K562 (cell line): ENCODE measurements around the gene GP1BB. TPM values are rescaled to one million over a fixed set of nuclear protein-coding genes. Genes with fewer than 3 reads are reported as not detected.

ENCODE experiments used
- AFF1 ChIP-seq, 2 experiments: fragments of 450-650 bp; IDR thresholded peaks; 2 replicates each; pipeline ENCODE4 v1.6.1; 2018; ENCODE audit warnings: mild to moderate bottlenecking in 2 of 2, low read depth in 1 of 2; ENCODE audit not compliant: partially characterized antibody in 2 of 2
- BRD9 ChIP-seq: fragments of 450-650 bp; IDR thresholded peaks from 2 replicates; pipeline ENCODE4 v1.6.1; 2018; ENCODE audit warnings: low read depth; ENCODE audit not compliant: partially characterized antibody
- ELF2 ChIP-seq: fragments of 250-450 bp; sonication (Bioruptor Pico); IDR thresholded peaks from 2 replicates; pipeline ENCODE4 v1.5.0; 2021; ENCODE audit warnings: mild to moderate bottlenecking
- ERF ChIP-seq: fragments of 450-650 bp; formaldehyde crosslinking; IDR thresholded peaks from 2 replicates; pipeline ENCODE4 v1.4.0; 2020; ENCODE audit warnings: mild to moderate bottlenecking, mixed read lengths
- HDAC3 ChIP-seq: fragments of 450-650 bp; IDR thresholded peaks from 2 replicates; pipeline ENCODE4 v1.6.1; 2018; ENCODE audit warnings: borderline replicate concordance, mild to moderate bottlenecking, moderate library complexity; ENCODE audit not compliant: partially characterized antibody
- MBD1 ChIP-seq: fragments of 250-450 bp; sonication (Bioruptor Pico); IDR thresholded peaks from 2 replicates; pipeline ENCODE4 v1.8.0; 2022; ENCODE audit warnings: inconsistent platforms
- MECOM ChIP-seq: fragments of 250-450 bp; sonication (Bioruptor Pico); IDR thresholded peaks from 2 replicates; pipeline ENCODE4 v1.8.0; 2022; ENCODE audit warnings: inconsistent platforms
- NFIX ChIP-seq: fragments of 250-450 bp; sonication (Bioruptor Pico); IDR thresholded peaks from 2 replicates; pipeline ENCODE4 v1.4.0; 2020; ENCODE audit warnings: low read depth, mild to moderate bottlenecking, moderate library complexity
- RAD21 ChIP-seq, 2 experiments: fragments of 250-450 bp in 1 of 2; fragments of 450-650 bp in 1 of 2; sonication (Bioruptor Pico) in 1 of 2; formaldehyde crosslinking in 1 of 2; IDR thresholded peaks in 1 of 2; conservative IDR thresholded peaks in 1 of 2; 2 replicates each; pipeline versions ENCODE4 v1.4.0 to v1.8.0; 2020 to 2022; ENCODE audit warnings: mild to moderate bottlenecking in 2 of 2, moderate library complexity in 1 of 2
- SAFB ChIP-seq: fragments of 200-400 bp; formaldehyde crosslinking; IDR thresholded peaks from 2 replicates; pipeline ENCODE4 v1.6.1; 2017; ENCODE audit warnings: low read depth, low read length, borderline replicate concordance
- SAP30 ChIP-seq: fragments of 200-600 bp; sonication (generic); IDR thresholded peaks from 2 replicates; pipeline ENCODE4 v1.6.1; 2012; ENCODE audit warnings: borderline replicate concordance, low read depth, mild to moderate bottlenecking, moderate library complexity, low read length, control low read depth, inconsistent platforms; ENCODE audit not compliant: insufficient read depth, poor library complexity, severe bottlenecking
- SMARCA4 ChIP-seq: fragments of 450-650 bp; IDR thresholded peaks from 2 replicates; pipeline ENCODE4 v1.6.1; 2016
- SUPT5H ChIP-seq: fragments of 450-650 bp; IDR thresholded peaks from 2 replicates; pipeline ENCODE4 v1.6.1; 2016
- ZBTB26 ChIP-seq: fragments of 450-650 bp; formaldehyde crosslinking; IDR thresholded peaks from 2 replicates; pipeline ENCODE4 v1.4.0; 2022; ENCODE audit warnings: missing genetic modification characterization
- ZNF124 ChIP-seq: sonication (generic); formaldehyde crosslinking; IDR thresholded peaks from 2 replicates; pipeline ENCODE4 v1.8.1; 2022; ENCODE audit warnings: missing genetic modification reagents
- ZNF140 ChIP-seq: fragments of 250-450 bp; sonication (Bioruptor Pico); IDR thresholded peaks from 2 replicates; pipeline ENCODE4 v1.8.0; 2021; ENCODE audit warnings: moderate library complexity, mild to moderate bottlenecking, inconsistent platforms
- ZNF449 ChIP-seq: fragments of 250-450 bp; sonication (Bioruptor Pico); IDR thresholded peaks from 2 replicates; pipeline ENCODE4 v1.8.0; 2022; ENCODE audit warnings: moderate library complexity, mild to moderate bottlenecking, inconsistent platforms
- polyA plus RNA-seq, 8 experiments: library from polyadenylated mRNA; depleted of rRNA in 4 of 8; stranded (reverse) in 5 of 8; unstranded in 3 of 8; fragments of >200 nt; fragmentation: Nextera tagmentation in 2 of 8; fragmentation: Illumina TruSeq in 1 of 8; extraction: Ambion mirVana in 2 of 8; extraction: Trizol in 1 of 8; gene quantifications; 2 replicates each; pipeline versions ENCODE4 v1.2.1 to v1.2.3, GENCODE V29; 2011 to 2014; ENCODE audit warnings: inconsistent platforms in 1 of 8, missing spikeins in 1 of 8
- total RNA-seq, 7 experiments: library from RNA; depleted of rRNA in 6 of 7; stranded (reverse); fragments of >200 nt in 6 of 7; fragmentation: Illumina TruSeq in 2 of 7; extraction: Trizol in 2 of 7; gene quantifications; 2 replicates each; pipeline versions ENCODE4 v1.2.1 to v1.2.3, GENCODE V29; 2011 to 2021; ENCODE audit warnings: low replicate concordance in 1 of 7

GP1BB gene
- total and polyA plus RNA-seq, 9 of the 15 experiments (the other 6 are each of a cell fraction or from before 2014, with no cell fraction given), result 0.69 to 162 (median 2.8) TPM

GRCh38 chr22:19760058-19760950, 37.0 kb downstream of the GP1BB start, which contains the start of gene TBX1 (continued):
- TF ChIP-seq AFF1 (IDR thresholded peaks at IDR 0.05; ENCODE audit: low read depth in 1 of 2, partially characterized antibody in 2 of 2) (peak in 1 of 2 experiments; percentile 75), ZNF124 (CRISPR knock-in tag) (no peak), ZBTB26 (CRISPR knock-in tag) (peak; percentile 76), ZNF449 (CRISPR knock-in tag) (no peak), SUPT5H (peak; percentile 49; the same call in 1 of the 2 replicates), ZNF140 (peak; percentile 33), SMARCA4 (peak; percentile 88), ELF2 (CRISPR knock-in tag) (no peak), HDAC3 (no peak), NFIX (no peak), BRD9 (peak; percentile 98), SAFB (no peak), ERF (CRISPR knock-in tag) (no peak; the same call in 1 of the 2 replicates), MECOM (no peak), MBD1 (CRISPR knock-in tag) (no peak), SAP30 (peak; percentile 73), RAD21 (CRISPR knock-in tag; conservative IDR thresholded peaks at IDR 0.05 in 1 of 2, IDR thresholded peaks at IDR 0.05 in 1 of 2) (peak in 1 of 2 experiments; percentile 55; a peak in 2 of 4 replicates)
